HCT116 (cell line): ENCODE results near the gene ELK4. TPM values are rescaled to one million over a fixed set of nuclear protein-coding genes. Genes with fewer than 3 reads are reported as not detected.

Source experiments
- ATAC-seq: fragments of 200-7000 bp; cut with Tn5 transposase; 2 replicates; pipeline ENCODE4 v1.9.1; 2020; ENCODE audit warnings: mild to moderate bottlenecking, moderate library complexity
- BruUV-seq: library from RNA; stranded (reverse); fragments of 400-500 nt; replicated peaks from 2 replicates; lab custom pipeline; 2021; lab: Mats Ljungman, UMichigan
- CTCF ChIA-PET: fragments of 300-600 bp; sonication (Branson Sonifier 250); formaldehyde crosslinking; loops from one replicate; lab custom pipeline; 2021; ENCODE audit warnings: antibody characterized with exemption; lab: Charles Lee
- POLR2A ChIA-PET: fragments of 300-600, 350-600 bp; sonication (Branson Sonifier 250); formaldehyde crosslinking; loops from one replicate; lab custom pipeline; 2021; ENCODE audit warnings: antibody characterized with exemption; lab: Charles Lee
- RAD21 ChIA-PET, 2 experiments: fragments of 300-600 bp; sonication (Branson Sonifier 250); formaldehyde crosslinking; loops; one replicate each; lab custom pipeline; 2023; ENCODE audit warnings: low total read pairs in 2 of 2; ENCODE audit not compliant: uncharacterized antibody in 2 of 2, unreplicated experiment in 2 of 2, low non-redundant PET in 1 of 2; lab: Charles Lee
- DNase-seq: peaks from one replicate; pipeline ENCODE4 v3.0.0-alpha.2; 2010; ENCODE audit warnings: low read depth, low spot score
- H2AFZ ChIP-seq: fragments of 200-600 bp; shearing (Covaris generic), sonication (generic); 2 replicates; pipeline ENCODE4 v1.6.1; 2017; ENCODE audit warnings: low read depth, mixed run types, mixed read lengths, antibody characterized with exemption, low read length; ENCODE audit not compliant: poor library complexity, severe bottlenecking
- H3K27ac ChIP-seq: 2 replicates; pipeline ENCODE4 v1.5.1; 2012; ENCODE audit warnings: low read depth, low read length
- H3K27me3 ChIP-seq: fragments of 200-600 bp; sonication (generic); 2 replicates; pipeline ENCODE4 v1.6.1; 2016; ENCODE audit warnings: mixed run types, low read length, mixed read lengths; ENCODE audit not compliant: insufficient read depth
- H3K36me3 ChIP-seq, 2 experiments: fragments of 200-500 bp in 1 of 2; fragments of 200-600 bp in 1 of 2; sonication (Bioruptor generic) in 1 of 2; sonication (generic) in 1 of 2; 2 replicates each; pipeline versions ENCODE4 v1.5.1 to v1.6.1; 2014 to 2016; ENCODE audit warnings: low read length in 2 of 2, inconsistent platforms in 1 of 2, mixed read lengths in 1 of 2, mixed run types in 1 of 2; ENCODE audit not compliant: insufficient read depth in 2 of 2, control insufficient read depth in 1 of 2
- H3K4me1 ChIP-seq, 2 experiments: fragments of 200-600 bp in 1 of 2; sonication (generic) in 1 of 2; 2 replicates each; pipeline versions ENCODE4 v1.5.1 to v1.6.1; 2012 to 2017; ENCODE audit warnings: low read length in 2 of 2, inconsistent platforms in 1 of 2, mild to moderate bottlenecking in 1 of 2, mixed read lengths in 1 of 2, mixed run types in 1 of 2, moderate library complexity in 1 of 2; ENCODE audit not compliant: insufficient read depth in 2 of 2, control insufficient read depth in 1 of 2
- H3K4me2 ChIP-seq: fragments of 200-600 bp; sonication (generic); 2 replicates; pipeline ENCODE4 v1.6.1; 2017; ENCODE audit warnings: mixed run types, low read length, mixed read lengths
- H3K4me3 ChIP-seq, 2 experiments: fragments of 200-600 bp in 1 of 2; sonication (generic) in 1 of 2; replicated peaks in 1 of 2; 2 replicates each; pipeline ENCODE4 v1.5.1; 2011 to 2016; ENCODE audit warnings: low read length in 2 of 2, control low read depth in 1 of 2, low read depth in 1 of 2, mild to moderate bottlenecking in 1 of 2, mixed read lengths in 1 of 2, mixed run types in 1 of 2
- H3K79me2 ChIP-seq: fragments of 200-600 bp; sonication (generic); 2 replicates; pipeline ENCODE4 v1.6.1; 2017; ENCODE audit warnings: mild to moderate bottlenecking, mixed run types, low read length, moderate library complexity, mixed read lengths; ENCODE audit not compliant: insufficient read depth
- H3K9ac ChIP-seq: fragments of 200-600 bp; sonication (generic); 2 replicates; pipeline ENCODE4 v1.6.1; 2016; ENCODE audit warnings: low read length, mixed read lengths
- H3K9me2 ChIP-seq: fragments of 200-600 bp; sonication (generic), shearing (Covaris generic); 2 replicates; pipeline ENCODE4 v1.6.1; 2017; ENCODE audit warnings: mixed run types, mild to moderate bottlenecking, moderate library complexity; ENCODE audit not compliant: insufficient read depth
- H3K9me3 ChIP-seq, 2 experiments: fragments of 200-500 bp in 1 of 2; fragments of 200-600 bp in 1 of 2; sonication (Bioruptor generic) in 1 of 2; sonication (generic) in 1 of 2; 2 replicates each; pipeline ENCODE4 v1.6.1; 2014 to 2017; ENCODE audit warnings: low read length in 2 of 2, mixed read lengths in 2 of 2, inconsistent platforms in 1 of 2, low read depth in 1 of 2, mild to moderate bottlenecking in 1 of 2, mixed run types in 1 of 2, moderate library complexity in 1 of 2; ENCODE audit not compliant: control insufficient read depth in 1 of 2, insufficient read depth in 1 of 2
- H4K20me1 ChIP-seq: fragments of 200-600 bp; sonication (generic), shearing (Covaris generic); 2 replicates; pipeline ENCODE4 v1.6.1; 2017; ENCODE audit warnings: mixed run types, mild to moderate bottlenecking, moderate library complexity; ENCODE audit not compliant: insufficient read depth
- SIN3A ChIP-seq: IDR thresholded peaks from 2 replicates; pipeline ENCODE4 v1.6.1; 2012; ENCODE audit warnings: low read depth
- intact Hi-C: fragments of 100-400 bp; cut with micrococcal nuclease; formaldehyde crosslinking; loops from 2 replicates; pipeline ENCODE4 v1.10.0; 2022
- total RNA-seq: library from RNA; stranded (reverse); gene quantifications from one replicate; pipeline ENCODE4 v1.2.1, GENCODE V29; 2021; ENCODE audit not compliant: unreplicated experiment
- TF ChIP-seq, protein P1 (sequence below): IDR thresholded peaks from 2 replicates; pipeline ENCODE4 v1.6.1; 2011; ENCODE audit warnings: mild to moderate bottlenecking, low read length, moderate library complexity; ENCODE audit not compliant: insufficient replicate concordance; ENCODE audit errors: extremely low read depth

The ELK4 gene
- total RNA-seq, 1 experiment from 2014 or later = 46.2 TPM

DNA sequence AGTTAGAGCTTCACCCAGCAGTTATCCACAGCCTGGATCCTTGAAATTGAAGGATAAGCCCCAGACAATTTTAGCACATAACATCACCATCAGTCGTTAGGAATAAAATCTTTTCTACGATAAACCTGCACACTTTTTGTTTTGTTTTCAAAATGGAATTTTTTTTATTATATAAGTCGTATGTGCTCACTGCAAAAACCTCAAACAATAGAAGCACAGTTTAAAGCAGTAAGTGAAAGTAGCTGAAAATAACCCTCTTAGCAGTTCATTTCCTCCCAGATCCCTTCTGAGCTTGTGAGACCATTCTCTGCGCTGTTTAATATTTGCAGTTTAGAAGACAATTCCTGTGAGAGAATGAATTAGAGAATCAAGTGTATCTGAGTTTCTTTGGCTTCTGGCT is 38.3 kb downstream of the ELK4 start (continued):
- TF ChIP-seq, protein P1, sequence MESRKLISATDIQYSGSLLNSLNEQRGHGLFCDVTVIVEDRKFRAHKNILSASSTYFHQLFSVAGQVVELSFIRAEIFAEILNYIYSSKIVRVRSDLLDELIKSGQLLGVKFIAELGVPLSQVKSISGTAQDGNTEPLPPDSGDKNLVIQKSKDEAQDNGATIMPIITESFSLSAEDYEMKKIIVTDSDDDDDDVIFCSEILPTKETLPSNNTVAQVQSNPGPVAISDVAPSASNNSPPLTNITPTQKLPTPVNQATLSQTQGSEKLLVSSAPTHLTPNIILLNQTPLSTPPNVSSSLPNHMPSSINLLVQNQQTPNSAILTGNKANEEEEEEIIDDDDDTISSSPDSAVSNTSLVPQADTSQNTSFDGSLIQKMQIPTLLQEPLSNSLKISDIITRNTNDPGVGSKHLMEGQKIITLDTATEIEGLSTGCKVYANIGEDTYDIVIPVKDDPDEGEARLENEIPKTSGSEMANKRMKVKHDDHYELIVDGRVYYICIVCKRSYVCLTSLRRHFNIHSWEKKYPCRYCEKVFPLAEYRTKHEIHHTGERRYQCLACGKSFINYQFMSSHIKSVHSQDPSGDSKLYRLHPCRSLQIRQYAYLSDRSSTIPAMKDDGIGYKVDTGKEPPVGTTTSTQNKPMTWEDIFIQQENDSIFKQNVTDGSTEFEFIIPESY = no peak

DNA sequence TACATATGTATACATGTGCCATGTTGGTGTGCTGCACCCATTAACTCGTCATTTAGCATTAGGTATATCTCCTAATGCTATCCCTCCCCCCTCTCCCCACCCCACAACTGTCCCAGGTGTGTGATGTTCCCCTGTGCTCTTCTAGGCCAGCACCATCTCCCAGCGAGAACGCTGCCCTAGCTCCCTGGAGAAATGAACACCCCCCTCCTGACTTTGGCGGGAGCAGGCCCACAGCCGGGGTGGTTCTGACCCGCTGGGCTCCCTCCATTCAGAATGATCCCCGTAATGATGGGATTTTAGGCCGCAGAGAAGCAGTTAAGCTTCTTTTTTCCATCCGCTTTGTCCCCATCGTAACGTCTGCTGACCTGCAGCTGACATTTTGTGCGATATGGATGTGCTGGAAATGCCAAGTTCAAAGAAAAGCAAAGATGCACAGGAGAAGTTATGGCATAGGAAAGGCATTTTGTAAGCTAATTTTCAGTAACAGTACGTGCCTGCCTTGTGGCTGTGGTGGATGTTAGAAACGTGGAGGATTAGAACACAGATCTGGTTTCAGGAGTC is 39.3 kb downstream of the ELK4 start:
- Histone ChIP-seq H3K27ac (no peak overlapping the region), H3K9me2 (no peaks in the 10 kb centered on the region), H3K9me3 (no peaks in the 10 kb centered on the region)
- POLR2A ChIA-PET = interaction anchor here (1.3 to 1.4 kb wide), 2 partner anchors 39 to 40 kb away, joined by 4 read pairs; no protein-coding TSS in a partner anchor
- TF ChIP-seq SIN3A = no peak
- TF ChIP-seq, all 23 proteins: peak for 0
- no peaks in the 10 kb centered on the region for H3K36me3 ChIP-seq
- H3K4me3 ChIP-seq = peak overlapping the region; percentile 4 to 53; a peak in 3 of 4 replicates
- intact Hi-C loops = loop anchor here (1.0 to 10.0 kb wide), 4 partner anchors 40 to 385 kb away; partner anchors contain the start of gene ELK4
- H4K20me1 ChIP-seq = no peaks in the 10 kb centered on the region
- H3K79me2 ChIP-seq = no peaks in the 10 kb centered on the region
- H3K27me3 ChIP-seq = no peaks in the 10 kb centered on the region
- BruUV-seq = TSS peak; percentile 55
- no peak for ATAC-seq
- H2AFZ ChIP-seq = peak overlapping the region; percentile 54
- ChIA-PET CTCF (interaction anchor here (0.8 to 8.1 kb wide), 12 partner anchors 8 to 385 kb away, joined by 3 to 230 read pairs (median 4); partner anchors contain the start of gene ELK4), RAD21 (interaction anchor here (0.7 to 2.9 kb wide), 6 partner anchors 40 to 385 kb away, joined by 3 to 45 read pairs (median 4); partner anchors contain the start of gene ELK4 (in 1 of the 2))
- peaks cover 0 to 11% of the 10 kb centered on the region in 2 experiments; a peak in 2 of 4 replicates for H3K4me1 ChIP-seq
- H3K9ac ChIP-seq = peak overlapping the region; percentile 57; the same call in 1 of the 2 replicates
- peak overlapping the region; percentile 88 for H3K4me2 ChIP-seq
- no peak for DNase-seq
